IMR-90 (cell line): Measurements from ENCODE around the gene RPRM. TPM values are rescaled to one million over a fixed set of nuclear protein-coding genes. Genes with fewer than 3 reads are reported as not detected.

Experiments
- ATAC-seq: fragments of 200-7000 bp; cut with Tn5 transposase; 2 replicates; pipeline ENCODE4 v1.9.1; 2020; ENCODE audit warnings: low read depth, mild to moderate bottlenecking, moderate library complexity
- BruUV-seq: library from RNA; stranded (reverse); fragments of 400-500 nt; replicated peaks from 2 replicates; lab custom pipeline; 2021; lab: Mats Ljungman, UMichigan
- CTCF ChIA-PET: fragments of 300-600 bp; formaldehyde crosslinking; extraction: SDS; loops from one replicate; lab custom pipeline; 2021; ENCODE audit warnings: antibody characterized with exemption; lab: Yijun Ruan, JAX
- POLR2A ChIA-PET: fragments of 300-600 bp; sonication (Branson Sonifier 250); formaldehyde crosslinking; loops from one replicate; lab custom pipeline; 2022; ENCODE audit warnings: antibody characterized with exemption; ENCODE audit not compliant: unreplicated experiment; lab: Charles Lee
- DNase-seq: peaks from one replicate; pipeline ENCODE4 v3.0.0; 2013
- H2AFZ ChIP-seq: replicated peaks from 2 replicates; pipeline ENCODE3; 2013; ENCODE audit warnings: low read length, mild to moderate bottlenecking; ENCODE audit not compliant: poor library complexity
- H2AK5ac ChIP-seq: 2 replicates; pipeline ENCODE4 v1.6.1; 2013; ENCODE audit warnings: low read depth, low read length, inconsistent platforms
- H2AK9ac ChIP-seq: replicated peaks from 2 replicates; pipeline ENCODE3; 2013; ENCODE audit warnings: mild to moderate bottlenecking, low read depth, low read length, moderate library complexity; ENCODE audit not compliant: poor library complexity
- H2BK120ac ChIP-seq: 2 replicates; pipeline ENCODE4 v1.6.1; 2013; ENCODE audit warnings: low read depth, low read length, inconsistent platforms
- H2BK15ac ChIP-seq: 3 replicates; pipeline ENCODE4 v1.6.1; 2013; ENCODE audit warnings: low read depth, low read length, inconsistent platforms
- H2BK20ac ChIP-seq: 2 replicates; pipeline ENCODE4 v1.6.1; 2013; ENCODE audit warnings: low read depth, mild to moderate bottlenecking, inconsistent platforms, low read length, moderate library complexity
- H2BK5ac ChIP-seq: 2 replicates; pipeline ENCODE4 v1.6.1; 2013; ENCODE audit warnings: mild to moderate bottlenecking, low read depth, low read length, inconsistent platforms; ENCODE audit not compliant: poor library complexity, severe bottlenecking
- H3K14ac ChIP-seq: replicated peaks from 2 replicates; pipeline ENCODE4 v1.6.1; 2013; ENCODE audit warnings: low read depth, low read length, inconsistent platforms
- H3K18ac ChIP-seq: 2 replicates; pipeline ENCODE4 v1.6.1; 2013; ENCODE audit warnings: low read depth, low read length, control low read depth
- H3K23ac ChIP-seq: 2 replicates; pipeline ENCODE4 v1.6.1; 2013; ENCODE audit warnings: low read depth, low read length, inconsistent platforms
- H3K27ac ChIP-seq: 2 replicates; pipeline ENCODE4 v1.5.1; 2013; ENCODE audit warnings: mild to moderate bottlenecking, control low read depth, low read length; ENCODE audit not compliant: insufficient read depth
- H3K27me3 ChIP-seq: 2 replicates; pipeline ENCODE4 v1.6.1; 2013; ENCODE audit warnings: low read length; ENCODE audit not compliant: control insufficient read depth, insufficient read depth
- H3K36me3 ChIP-seq: 2 replicates; pipeline ENCODE4 v1.6.1; 2013; ENCODE audit warnings: low read length, mixed read lengths; ENCODE audit not compliant: control insufficient read depth, insufficient read depth
- H3K4ac ChIP-seq: 2 replicates; pipeline ENCODE4 v1.6.1; 2013; ENCODE audit warnings: low read depth, low read length, inconsistent platforms
- H3K4me1 ChIP-seq: 2 replicates; pipeline ENCODE4 v1.6.1; 2013; ENCODE audit warnings: low read length, mixed read lengths; ENCODE audit not compliant: control insufficient read depth, insufficient read depth
- H3K4me2 ChIP-seq: 2 replicates; pipeline ENCODE4 v1.6.1; 2013; ENCODE audit warnings: low read depth, mild to moderate bottlenecking, control low read depth, low read length, moderate library complexity
- H3K4me3 ChIP-seq: 2 replicates; pipeline ENCODE4 v1.5.1; 2013; ENCODE audit warnings: low read depth, mild to moderate bottlenecking, control low read depth, low read length, moderate library complexity; ENCODE audit not compliant: insufficient read depth
- H3K56ac ChIP-seq: 2 replicates; pipeline ENCODE4 v1.6.1; 2013; ENCODE audit warnings: low read length, inconsistent platforms; ENCODE audit not compliant: insufficient read depth; ENCODE audit errors: extremely low read depth
- H3K79me1 ChIP-seq, 2 experiments: 2 replicates each; pipeline ENCODE4 v1.6.1; 2013; ENCODE audit warnings: low read length in 2 of 2, inconsistent platforms in 1 of 2, low read depth in 1 of 2
- H3K9ac ChIP-seq: 2 replicates; pipeline ENCODE4 v1.6.1; 2013; ENCODE audit warnings: low read depth, low read length, control low read depth
- H3K9me1 ChIP-seq: 2 replicates; pipeline ENCODE4 v1.6.1; 2013; ENCODE audit warnings: low read length, inconsistent platforms; ENCODE audit not compliant: insufficient read depth
- H3K9me3 ChIP-seq: 2 replicates; pipeline ENCODE4 v1.6.1; 2013; ENCODE audit warnings: low read length; ENCODE audit not compliant: control insufficient read depth, insufficient read depth
- H4K20me1 ChIP-seq: 2 replicates; pipeline ENCODE4 v1.6.1; 2013; ENCODE audit warnings: low read length, inconsistent platforms; ENCODE audit not compliant: insufficient read depth
- H4K5ac ChIP-seq: 2 replicates; pipeline ENCODE4 v1.6.1; 2013; ENCODE audit warnings: mild to moderate bottlenecking, low read depth, low read length, control low read depth
- H4K8ac ChIP-seq, 2 experiments: 2 replicates each; pipeline ENCODE4 v1.6.1; 2013; ENCODE audit warnings: low read depth in 2 of 2, low read length in 2 of 2, control low read depth in 1 of 2, inconsistent platforms in 1 of 2
- H4K91ac ChIP-seq: 2 replicates; pipeline ENCODE4 v1.6.1; 2013; ENCODE audit warnings: low read depth, low read length, inconsistent platforms; ENCODE audit not compliant: insufficient read depth
- BHLHE40 ChIP-seq: fragments of 150-350 bp; IDR thresholded peaks from 2 replicates; pipeline ENCODE4 v1.6.1; 2016; ENCODE audit warnings: mild to moderate bottlenecking, low read depth, low read length
- CEBPB ChIP-seq: IDR thresholded peaks from 2 replicates; pipeline ENCODE4 v1.6.1; 2012; ENCODE audit warnings: low read depth, low read length, improper control_type of control experiment
- CHD1 ChIP-seq: IDR thresholded peaks from 2 replicates; pipeline ENCODE4 v1.6.1; 2012; ENCODE audit warnings: low read depth, low read length, improper control_type of control experiment
- FOS ChIP-seq: fragments of 150-350 bp; IDR thresholded peaks from 2 replicates; pipeline ENCODE4 v1.6.1; 2016; ENCODE audit warnings: low read depth, low read length
- MAFK ChIP-seq: IDR thresholded peaks from 2 replicates; pipeline ENCODE4 v1.6.1; 2012; ENCODE audit warnings: low read depth, low read length, improper control_type of control experiment
- MAZ ChIP-seq: IDR thresholded peaks from 2 replicates; pipeline ENCODE4 v1.6.1; 2012; ENCODE audit warnings: low read depth, mild to moderate bottlenecking, low read length, improper control_type of control experiment, moderate library complexity, borderline replicate concordance
- MXI1 ChIP-seq: IDR thresholded peaks from 2 replicates; pipeline ENCODE4 v1.6.1; 2012; ENCODE audit warnings: low read depth, mild to moderate bottlenecking, low read length, moderate library complexity, borderline replicate concordance
- NFE2L2 ChIP-seq: fragments of 150-350 bp; IDR thresholded peaks from 2 replicates; pipeline ENCODE4 v1.6.1; 2016; ENCODE audit warnings: low read depth, mild to moderate bottlenecking, low read length
- POLR2A ChIP-seq: IDR thresholded peaks from 2 replicates; pipeline ENCODE4 v1.6.1; 2012; ENCODE audit warnings: mild to moderate bottlenecking, low read depth, low read length
- RAD21 ChIP-seq: IDR thresholded peaks from 2 replicates; pipeline ENCODE4 v1.6.1; 2012; ENCODE audit warnings: low read length, improper control_type of control experiment
- RCOR1 ChIP-seq: IDR thresholded peaks from 2 replicates; pipeline ENCODE4 v1.6.1; 2012; ENCODE audit warnings: mild to moderate bottlenecking, low read length, improper control_type of control experiment; ENCODE audit not compliant: insufficient replicate concordance
- RFX5 ChIP-seq: IDR thresholded peaks from 2 replicates; pipeline ENCODE4 v1.8.0; 2012; ENCODE audit warnings: low read depth, mild to moderate bottlenecking, low read length, moderate library complexity
- SMC3 ChIP-seq: fragments of 150-350 bp; IDR thresholded peaks from 2 replicates; pipeline ENCODE4 v1.6.1; 2016; ENCODE audit warnings: low read depth, mild to moderate bottlenecking, antibody characterized with exemption, low read length, moderate library complexity
- WGBS, 2 experiments: methylation state at CpG; one replicate each; pipeline versions ENCODE4 v1.1.5 to v1.1.7; 2013; ENCODE audit warnings: missing lambda C conversion rate in 2 of 2; ENCODE audit not compliant: insufficient read length in 1 of 2; ENCODE audit errors: extremely low coverage in 2 of 2; 5-methylcytosine and 5-hydroxymethylcytosine counted together
- dilution Hi-C: fragments of 300-500 bp; cut with HindIII; formaldehyde crosslinking; loops from one replicate; pipeline ENCODE4 v1.14.3; 2018; ENCODE audit warnings: low sequenced_read_pairs; ENCODE audit not compliant: unreplicated experiment
- in situ Hi-C: fragments of 300-500 bp; cut with MboI; formaldehyde crosslinking; loops from 3 replicates; pipeline ENCODE4 v1.14.3; 2019; ENCODE audit warnings: low sequenced_read_pairs, inconsistent platforms, mixed read lengths
- intact Hi-C: fragments of 100-400 bp; cut with micrococcal nuclease; formaldehyde crosslinking; loops from 2 replicates; pipeline ENCODE4 v1.10.0; 2022
- polyA plus RNA-seq, 3 experiments: library from polyadenylated mRNA; depleted of rRNA; stranded (reverse); fragments of >200 nt; gene quantifications; 2 replicates each; pipeline ENCODE4 v1.2.3, GENCODE V29; 2012; ENCODE audit warnings: low replicate concordance in 1 of 3
- total RNA-seq: library from RNA; depleted of rRNA; stranded (reverse); fragments of >200 nt; gene quantifications from 2 replicates; pipeline ENCODE4 v1.2.3, GENCODE V29; 2012
- TF ChIP-seq, protein P1 (sequence below): fragments of 150-350 bp; IDR thresholded peaks from 2 replicates; pipeline ENCODE4 v1.6.1; 2017; ENCODE audit warnings: mild to moderate bottlenecking, antibody characterized with exemption, low read length, low read depth
- TF ChIP-seq, protein P2 (sequence below): conservative IDR thresholded peaks from 2 replicates; pipeline ENCODE4 v1.5.1; 2012; ENCODE audit warnings: mild to moderate bottlenecking, low read depth, low read length, improper control_type of control experiment
- TF ChIP-seq, protein P3 (sequence below): fragments of 150-350 bp; IDR thresholded peaks from 2 replicates; pipeline ENCODE4 v1.6.1; 2016; ENCODE audit warnings: low read depth, mild to moderate bottlenecking, low read length, moderate library complexity, borderline replicate concordance

RPRM gene
- total and polyA plus RNA-seq, 2 of the 4 experiments (the other 2 are of a cell fraction): not detected

DNA sequence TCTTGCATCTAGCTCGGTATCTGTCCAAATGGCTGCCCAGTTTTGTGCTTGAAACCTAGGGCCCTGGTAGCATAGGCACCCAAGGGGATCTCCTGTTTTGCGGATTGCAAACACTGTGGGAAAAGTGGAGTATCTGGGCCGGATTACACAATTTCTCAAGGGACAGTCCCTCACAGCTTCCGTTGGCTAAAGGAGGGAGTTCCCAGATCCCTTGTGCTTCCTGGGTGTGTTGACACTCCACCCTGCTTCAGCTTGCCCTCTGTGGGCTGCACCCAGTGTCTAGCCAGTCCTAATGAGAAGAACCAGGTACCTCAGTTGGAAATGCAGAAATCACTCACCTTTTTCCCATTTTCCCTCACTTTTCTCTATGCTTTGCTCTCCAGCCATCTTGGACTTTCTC lies 35.5 kb downstream of the RPRM start:
- H3K4ac ChIP-seq: no peak overlapping the region
- H4K20me1 ChIP-seq: no peaks in the 10 kb centered on the region
- no peak overlapping the region for H3K9ac ChIP-seq
- H3K27ac ChIP-seq: no peak overlapping the region
- H2BK20ac ChIP-seq: no peak overlapping the region
- DNase-seq (no peak), ATAC-seq (no peak)
- H3K4me1 ChIP-seq: no peaks in the 10 kb centered on the region
- no CpG with 5 or more reads among the region's 4 CpGs for WGBS, 2 experiments
- H3K27me3 ChIP-seq: no peaks in the 10 kb centered on the region
- H4K91ac ChIP-seq: no peak overlapping the region
- H4K8ac ChIP-seq: no peak overlapping the region
- in situ Hi-C loops: no loop called here
- H2BK15ac ChIP-seq: no peak overlapping the region
- ChIA-PET POLR2A (no interaction called here), CTCF (no interaction called here)
- H3K18ac ChIP-seq: no peak overlapping the region
- H3K14ac ChIP-seq: no peak overlapping the region
- H3K36me3 ChIP-seq: no peaks in the 10 kb centered on the region
- no peaks in the 10 kb centered on the region for H3K79me1 ChIP-seq
- intact Hi-C loops: no loop called here
- H2AK9ac ChIP-seq: no peak overlapping the region
- TF ChIP-seq MXI1 (no peak), RCOR1 (no peak), CEBPB (no peak), MAFK (no peak), BHLHE40 (no peak), POLR2A (no peak), RFX5 (no peak), CHD1 (no peak), RAD21 (no peak), NFE2L2 (no peak), FOS (no peak), SMC3 (no peak), MAZ (no peak)
- TF ChIP-seq, protein P1, sequence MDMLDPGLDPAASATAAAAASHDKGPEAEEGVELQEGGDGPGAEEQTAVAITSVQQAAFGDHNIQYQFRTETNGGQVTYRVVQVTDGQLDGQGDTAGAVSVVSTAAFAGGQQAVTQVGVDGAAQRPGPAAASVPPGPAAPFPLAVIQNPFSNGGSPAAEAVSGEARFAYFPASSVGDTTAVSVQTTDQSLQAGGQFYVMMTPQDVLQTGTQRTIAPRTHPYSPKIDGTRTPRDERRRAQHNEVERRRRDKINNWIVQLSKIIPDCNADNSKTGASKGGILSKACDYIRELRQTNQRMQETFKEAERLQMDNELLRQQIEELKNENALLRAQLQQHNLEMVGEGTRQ: no peak
- TF ChIP-seq, protein P2, sequence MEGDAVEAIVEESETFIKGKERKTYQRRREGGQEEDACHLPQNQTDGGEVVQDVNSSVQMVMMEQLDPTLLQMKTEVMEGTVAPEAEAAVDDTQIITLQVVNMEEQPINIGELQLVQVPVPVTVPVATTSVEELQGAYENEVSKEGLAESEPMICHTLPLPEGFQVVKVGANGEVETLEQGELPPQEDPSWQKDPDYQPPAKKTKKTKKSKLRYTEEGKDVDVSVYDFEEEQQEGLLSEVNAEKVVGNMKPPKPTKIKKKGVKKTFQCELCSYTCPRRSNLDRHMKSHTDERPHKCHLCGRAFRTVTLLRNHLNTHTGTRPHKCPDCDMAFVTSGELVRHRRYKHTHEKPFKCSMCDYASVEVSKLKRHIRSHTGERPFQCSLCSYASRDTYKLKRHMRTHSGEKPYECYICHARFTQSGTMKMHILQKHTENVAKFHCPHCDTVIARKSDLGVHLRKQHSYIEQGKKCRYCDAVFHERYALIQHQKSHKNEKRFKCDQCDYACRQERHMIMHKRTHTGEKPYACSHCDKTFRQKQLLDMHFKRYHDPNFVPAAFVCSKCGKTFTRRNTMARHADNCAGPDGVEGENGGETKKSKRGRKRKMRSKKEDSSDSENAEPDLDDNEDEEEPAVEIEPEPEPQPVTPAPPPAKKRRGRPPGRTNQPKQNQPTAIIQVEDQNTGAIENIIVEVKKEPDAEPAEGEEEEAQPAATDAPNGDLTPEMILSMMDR: no peak
- TF ChIP-seq, protein P3, sequence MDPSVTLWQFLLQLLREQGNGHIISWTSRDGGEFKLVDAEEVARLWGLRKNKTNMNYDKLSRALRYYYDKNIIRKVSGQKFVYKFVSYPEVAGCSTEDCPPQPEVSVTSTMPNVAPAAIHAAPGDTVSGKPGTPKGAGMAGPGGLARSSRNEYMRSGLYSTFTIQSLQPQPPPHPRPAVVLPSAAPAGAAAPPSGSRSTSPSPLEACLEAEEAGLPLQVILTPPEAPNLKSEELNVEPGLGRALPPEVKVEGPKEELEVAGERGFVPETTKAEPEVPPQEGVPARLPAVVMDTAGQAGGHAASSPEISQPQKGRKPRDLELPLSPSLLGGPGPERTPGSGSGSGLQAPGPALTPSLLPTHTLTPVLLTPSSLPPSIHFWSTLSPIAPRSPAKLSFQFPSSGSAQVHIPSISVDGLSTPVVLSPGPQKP: no peak
- no peak overlapping the region for H2BK5ac ChIP-seq
- H2AFZ ChIP-seq: no peak overlapping the region
- H3K4me2 ChIP-seq: no peak overlapping the region
- dilution Hi-C loops: no loop called here
- no peak overlapping the region for H2BK120ac ChIP-seq
- no peak overlapping the region for H4K5ac ChIP-seq
- no peak overlapping the region for H3K56ac ChIP-seq
- no TSS peak for BruUV-seq
- H3K23ac ChIP-seq: no peak overlapping the region
- no peak overlapping the region for H2AK5ac ChIP-seq
- H3K9me3 ChIP-seq: peaks cover 7% of the 10 kb centered on the region; the same call in 1 of the 2 replicates
- no peaks in the 10 kb centered on the region for H3K9me1 ChIP-seq
- no peak overlapping the region for H3K4me3 ChIP-seq
